K562 (cell line): ENCODE results near the gene OR2W3. TPM values are rescaled to one million over a fixed set of nuclear protein-coding genes. Genes with fewer than 3 reads are reported as not detected.

Experiments
- CBFB ChIP-seq: sonication (generic); formaldehyde crosslinking; IDR thresholded peaks from 2 replicates; pipeline ENCODE4 v1.4.0; 2020; ENCODE audit warnings: mild to moderate bottlenecking, missing genetic modification reagents
- CBX2 ChIP-seq: fragments of 200-600 bp; sonication (generic); IDR thresholded peaks from one replicate; pipeline ENCODE4 v1.6.1; 2012; ENCODE audit warnings: mild to moderate bottlenecking, low read length, inconsistent platforms; ENCODE audit not compliant: insufficient read depth, poor library complexity, severe bottlenecking
- CBX3 ChIP-seq, 2 experiments: IDR thresholded peaks; 1 replicate in 1 of 2; 2 replicates in 1 of 2; pipeline ENCODE4 v1.6.1; 2012; ENCODE audit warnings: inconsistent platforms in 2 of 2, low read length in 2 of 2, borderline replicate concordance in 1 of 2, control low read depth in 1 of 2
- ETV6 ChIP-seq, 3 experiments: fragments of 150-350 bp in 1 of 3; sonication (generic) in 1 of 3; formaldehyde crosslinking in 1 of 3; IDR thresholded peaks; 2 replicates each; pipeline versions ENCODE4 v1.6.1 to v1.8.0; 2014 to 2022; ENCODE audit warnings: borderline replicate concordance in 2 of 3, low read depth in 2 of 3, antibody characterized with exemption in 1 of 3, low read length in 1 of 3, mild to moderate bottlenecking in 1 of 3, missing genetic modification reagents in 1 of 3
- FOXA3 ChIP-seq, 2 experiments: fragments of 450-650 bp in 1 of 2; sonication (generic) in 1 of 2; formaldehyde crosslinking; IDR thresholded peaks in 1 of 2; conservative IDR thresholded peaks in 1 of 2; 2 replicates each; pipeline versions ENCODE4 v1.4.0 to v1.8.0; 2020 to 2022; ENCODE audit warnings: mild to moderate bottlenecking in 2 of 2, missing genetic modification reagents in 1 of 2
- HCFC1 ChIP-seq: IDR thresholded peaks from 2 replicates; pipeline ENCODE4 v1.6.1; 2012; ENCODE audit warnings: low read depth, low read length, improper control_type of control experiment
- HLTF ChIP-seq: fragments of 450-650 bp; IDR thresholded peaks from 2 replicates; pipeline ENCODE4 v1.6.1; 2016
- MEF2D ChIP-seq: conservative IDR thresholded peaks from 2 replicates; pipeline ENCODE4 v1.6.1; 2016; ENCODE audit warnings: low read depth, missing genetic modification characterization, missing compliant biosample characterization
- NEUROD1 ChIP-seq: fragments of 150-350 bp; IDR thresholded peaks from 2 replicates; pipeline ENCODE4 v1.6.1; 2014; ENCODE audit warnings: borderline replicate concordance, low read length, low read depth; ENCODE audit not compliant: partially characterized antibody
- POLR2G ChIP-seq: fragments of 200-400 bp; formaldehyde crosslinking; IDR thresholded peaks from 2 replicates; pipeline ENCODE4 v1.6.1; 2017; ENCODE audit warnings: low read depth, mild to moderate bottlenecking, antibody characterized with exemption, low read length, moderate library complexity
- PTTG1 ChIP-seq: fragments of 450-650 bp; IDR thresholded peaks from 2 replicates; pipeline ENCODE4 v1.6.1; 2016; ENCODE audit warnings: low read depth, mild to moderate bottlenecking, missing genetic modification characterization, missing compliant biosample characterization
- RAD51 ChIP-seq: fragments of 450-650 bp; IDR thresholded peaks from 2 replicates; pipeline ENCODE4 v1.7.1; 2016; ENCODE audit warnings: low read depth, mild to moderate bottlenecking, borderline replicate concordance
- RBM34 ChIP-seq: fragments of 200-400 bp; formaldehyde crosslinking; IDR thresholded peaks from 2 replicates; pipeline ENCODE4 v1.6.1; 2018; ENCODE audit warnings: low read length, borderline replicate concordance; ENCODE audit not compliant: insufficient read depth
- REST ChIP-seq, 2 experiments: fragments of 450-650 bp; formaldehyde crosslinking in 1 of 2; IDR thresholded peaks; 2 replicates each; pipeline versions ENCODE4 v1.4.0 to v1.6.1; 2014 to 2020; ENCODE audit warnings: mild to moderate bottlenecking in 2 of 2, borderline replicate concordance in 1 of 2, low read depth in 1 of 2
- RUNX1 ChIP-seq: sonication (generic); IDR thresholded peaks from 2 replicates; pipeline ENCODE4 v1.6.1; 2016; ENCODE audit warnings: antibody characterized with exemption, low read depth
- SMARCA4 ChIP-seq: fragments of 450-650 bp; IDR thresholded peaks from 2 replicates; pipeline ENCODE4 v1.6.1; 2016
- SMARCB1 ChIP-seq: IDR thresholded peaks from 2 replicates; pipeline ENCODE4 v1.6.1; 2011; ENCODE audit warnings: improper control_type of control experiment, low read depth; ENCODE audit not compliant: insufficient read length
- YBX1 ChIP-seq: fragments of 450-650 bp; IDR thresholded peaks from 2 replicates; pipeline ENCODE4 v1.7.1; 2016; ENCODE audit warnings: mild to moderate bottlenecking
- ZNF696 ChIP-seq: fragments of 250-450 bp; sonication (Bioruptor Pico); conservative IDR thresholded peaks from 2 replicates; pipeline ENCODE4 v1.4.0; 2020; ENCODE audit warnings: mild to moderate bottlenecking, moderate library complexity
- polyA plus RNA-seq, 8 experiments: library from polyadenylated mRNA; depleted of rRNA in 4 of 8; stranded (reverse) in 5 of 8; unstranded in 3 of 8; fragments of >200 nt; fragmentation: Nextera tagmentation in 2 of 8; fragmentation: Illumina TruSeq in 1 of 8; extraction: Ambion mirVana in 2 of 8; extraction: Trizol in 1 of 8; gene quantifications; 2 replicates each; pipeline versions ENCODE4 v1.2.1 to v1.2.3, GENCODE V29; 2011 to 2014; ENCODE audit warnings: inconsistent platforms in 1 of 8, missing spikeins in 1 of 8
- total RNA-seq, 7 experiments: library from RNA; depleted of rRNA in 6 of 7; stranded (reverse); fragments of >200 nt in 6 of 7; fragmentation: Illumina TruSeq in 2 of 7; extraction: Trizol in 2 of 7; gene quantifications; 2 replicates each; pipeline versions ENCODE4 v1.2.1 to v1.2.3, GENCODE V29; 2011 to 2021; ENCODE audit warnings: low replicate concordance in 1 of 7

The OR2W3 gene
- total and polyA plus RNA-seq, 9 of the 15 experiments (the other 6 are each of a cell fraction or from before 2014, with no cell fraction given): 0.67 to 7.6 (median 3.7) TPM

GRCh38 chr1:247857069-247857984, 38.1 kb upstream of the OR2W3 start, which contains the start of gene TRIM58 (continued):
- TF ChIP-seq RUNX1 (no peak), ZNF696 (CRISPR knock-in tag) (no peak), RBM34 (no peak), POLR2G (peak; percentile 94), RAD51 (no peak), SMARCA4 (0 out of 2 replicates have a peak, but pooled peaks have one; percentile 11), MEF2D (tag) (no peak), PTTG1 (tag) (no peak), CBX2 (no peak), HCFC1 (peak; percentile 59), YBX1 (no peak), FOXA3 (CRISPR knock-in tag; conservative IDR thresholded peaks at IDR 0.05 in 1 of 2, IDR thresholded peaks at IDR 0.05 in 1 of 2) (peak in 1 of 2 experiments; percentile 71; a peak in 2 of 4 replicates), CBX3 (IDR thresholded peaks at IDR 0.05; ENCODE audit: borderline replicate concordance in 1 of 2, low read length in 2 of 2) (peak in 1 of 2 experiments; percentile 49; a peak in 1 of 3 replicates), REST (IDR thresholded peaks at IDR 0.05; ENCODE audit: borderline replicate concordance) (peak; percentile 29), REST (CRISPR knock-in tag; IDR thresholded peaks at IDR 0.05; ENCODE audit: low read depth) (peak; percentile 66; the same call in 1 of the 2 replicates), CBFB (CRISPR knock-in tag) (no peak), ETV6 (IDR thresholded peaks at IDR 0.05; ENCODE audit: borderline replicate concordance in 1 of 2, low read depth in 2 of 2, low read length in 1 of 2) (no peak; a peak in 1 of 4 replicates), ETV6 (CRISPR knock-in tag; IDR thresholded peaks at IDR 0.05; ENCODE audit: borderline replicate concordance) (peak; percentile 20; the same call in 1 of the 2 replicates), SMARCB1 (no peak), HLTF (no peak), NEUROD1 (peak; percentile 31)
